Measurements from ENCODE around the gene KRT84. TPM values are rescaled to one million over a fixed set of nuclear protein-coding genes. Genes with fewer than 3 reads are reported as not detected.

Gene KRT84
- total RNA-seq, 1 experiment from 2014 or later, result not detected

- TF ChIP-seq CTCF (IDR thresholded peaks at IDR 0.05), result no peak
These were observed 28.4 kb upstream of the KRT84 start (continued) for GRCh38 chr12:52413782-52414345.

- H3K4me1 Mint-ChIP-seq, result peaks cover 9% of the 10 kb centered on the region
- H3K27me3 Mint-ChIP-seq (ENCODE audit: low read depth), result no peaks in the 10 kb centered on the region
- peaks cover 12% of the 10 kb centered on the region for H3K9me3 Mint-ChIP-seq
- TF ChIP-seq MYBL2 (CRISPR knock-in tag; IDR thresholded peaks at IDR 0.05), result no peak
- no peak for TF ChIP-seq FOXP1 (CRISPR knock-in tag; IDR thresholded peaks at IDR 0.05; ENCODE audit: borderline replicate concordance)
- no peak for TF ChIP-seq NFYB (CRISPR knock-in tag; conservative IDR thresholded peaks at IDR 0.05; ENCODE audit: low read depth)
- ATAC-seq (no peak), DNase-seq (ENCODE audit: low spot score) (no peak)
- ChIA-PET CTCF (interaction anchor here (0.5 to 5.4 kb wide), 19 partner anchors 10 to 476 kb away, joined by 3 to 35 read pairs (median 4); no protein-coding TSS in a partner anchor), POLR2A (no interaction called here)
- H3K27ac Mint-ChIP-seq, result no peak overlapping the region
- H3K36me3 Mint-ChIP-seq, result peaks cover 7% of the 10 kb centered on the region
- H3K4me3 Mint-ChIP-seq, result no peak overlapping the region
These were observed 27.8 kb upstream of the KRT84 start for GRCh38 chr12:52413202-52413601.

- no peaks in the 10 kb centered on the region for H3K27me3 Mint-ChIP-seq (ENCODE audit: low read depth)
- ChIA-PET CTCF (interaction anchor here (3.5 to 5.4 kb wide), 2 partner anchors 16 to 17 kb away, joined by 26 to 35 read pairs; no protein-coding TSS in a partner anchor), POLR2A (no interaction called here)
- H3K4me3 Mint-ChIP-seq, result no peak overlapping the region
- peaks cover 9% of the 10 kb centered on the region for H3K4me1 Mint-ChIP-seq
- peaks cover 15% of the 10 kb centered on the region for H3K9me3 Mint-ChIP-seq
- no peak overlapping the region for H3K27ac Mint-ChIP-seq
- TF ChIP-seq KAT7 (CRISPR knock-in tag; IDR thresholded peaks at IDR 0.05; ENCODE audit: borderline replicate concordance), result no peak
- TF ChIP-seq CTCF (IDR thresholded peaks at IDR 0.05), result no peak
- no peak for TF ChIP-seq IRF1 (CRISPR knock-in tag; IDR thresholded peaks at IDR 0.05)
- TF ChIP-seq ZNF671 (CRISPR knock-in tag; IDR thresholded peaks at IDR 0.05), result no peak
- no peak for TF ChIP-seq PREB (CRISPR knock-in tag; IDR thresholded peaks at IDR 0.05; ENCODE audit: borderline replicate concordance)
- no peak for TF ChIP-seq ZNF425 (CRISPR knock-in tag; conservative IDR thresholded peaks at IDR 0.05)
- no peak for TF ChIP-seq ATF3 (CRISPR knock-in tag; conservative IDR thresholded peaks at IDR 0.05)
- TF ChIP-seq RELA (CRISPR knock-in tag; IDR thresholded peaks at IDR 0.05; ENCODE audit: borderline replicate concordance), result no peak
- TF ChIP-seq CREB1 (CRISPR knock-in tag; IDR thresholded peaks at IDR 0.05), result no peak
- TF ChIP-seq IRF2 (CRISPR knock-in tag; IDR thresholded peaks at IDR 0.05; ENCODE audit: borderline replicate concordance, low read depth), result no peak
- no peak for TF ChIP-seq ZNF317 (CRISPR knock-in tag; IDR thresholded peaks at IDR 0.05; ENCODE audit: borderline replicate concordance, low read depth)
- no peak for TF ChIP-seq ETV6 (CRISPR knock-in tag; IDR thresholded peaks at IDR 0.05)
- TF ChIP-seq ZBTB21 (CRISPR knock-in tag; IDR thresholded peaks at IDR 0.05; ENCODE audit: borderline replicate concordance), result no peak
- no peak for TF ChIP-seq E2F4 (CRISPR knock-in tag; IDR thresholded peaks at IDR 0.05; ENCODE audit: borderline replicate concordance, low read depth)
- no peak for TF ChIP-seq PRRX2 (CRISPR knock-in tag; IDR thresholded peaks at IDR 0.05)
- TF ChIP-seq NFATC4 (CRISPR knock-in tag; IDR thresholded peaks at IDR 0.05), result no peak
- TF ChIP-seq ATF2 (CRISPR knock-in tag; IDR thresholded peaks at IDR 0.05; ENCODE audit: borderline replicate concordance, low read depth), result no peak
- peaks cover 7% of the 10 kb centered on the region for H3K36me3 Mint-ChIP-seq
- no peak for DNase-seq (ENCODE audit: low spot score)
- ATAC-seq, result no peak
These were observed 26.4 kb upstream of the KRT84 start for GRCh38 chr12:52411815-52412214.

Data from WTC11 (cell line).